ENCODE results near the gene GNB5.
A peak's percentile ranks its signal among the peaks of the same experiment; 100 is the strongest.

GNB5 gene

GRCh38 chr15:52143873-52144272 is 47.3 kb downstream of the GNB5 start:
- no peak for DNase-seq (ENCODE audit: low read depth)

DNA sequence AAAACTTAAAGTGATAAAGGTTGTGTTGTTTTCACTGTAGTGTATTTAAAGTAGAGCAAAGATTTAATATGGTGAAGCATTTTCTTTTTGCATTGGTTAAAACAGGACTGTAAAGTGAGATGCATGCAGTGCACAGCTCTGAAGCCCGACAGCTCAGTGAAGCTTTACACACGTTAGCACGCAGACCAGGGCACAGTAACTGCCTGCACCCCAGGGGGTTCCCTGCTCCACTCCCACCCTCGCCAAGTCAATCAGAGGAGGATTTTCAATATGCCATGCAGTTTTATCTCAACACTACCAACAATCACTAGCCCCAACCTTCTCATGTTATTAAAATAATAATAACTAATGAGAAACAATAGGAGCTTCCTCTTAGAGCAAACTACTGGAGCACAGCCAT is 50.5 kb downstream of the GNB5 start:
- DNase-seq (ENCODE audit: low read depth) = no peak

- peak; percentile 44 for DNase-seq (ENCODE audit: low read depth)
Observed at GRCh38 chr15:52139599-52140462, 51.4 kb downstream of the GNB5 start.

DNA sequence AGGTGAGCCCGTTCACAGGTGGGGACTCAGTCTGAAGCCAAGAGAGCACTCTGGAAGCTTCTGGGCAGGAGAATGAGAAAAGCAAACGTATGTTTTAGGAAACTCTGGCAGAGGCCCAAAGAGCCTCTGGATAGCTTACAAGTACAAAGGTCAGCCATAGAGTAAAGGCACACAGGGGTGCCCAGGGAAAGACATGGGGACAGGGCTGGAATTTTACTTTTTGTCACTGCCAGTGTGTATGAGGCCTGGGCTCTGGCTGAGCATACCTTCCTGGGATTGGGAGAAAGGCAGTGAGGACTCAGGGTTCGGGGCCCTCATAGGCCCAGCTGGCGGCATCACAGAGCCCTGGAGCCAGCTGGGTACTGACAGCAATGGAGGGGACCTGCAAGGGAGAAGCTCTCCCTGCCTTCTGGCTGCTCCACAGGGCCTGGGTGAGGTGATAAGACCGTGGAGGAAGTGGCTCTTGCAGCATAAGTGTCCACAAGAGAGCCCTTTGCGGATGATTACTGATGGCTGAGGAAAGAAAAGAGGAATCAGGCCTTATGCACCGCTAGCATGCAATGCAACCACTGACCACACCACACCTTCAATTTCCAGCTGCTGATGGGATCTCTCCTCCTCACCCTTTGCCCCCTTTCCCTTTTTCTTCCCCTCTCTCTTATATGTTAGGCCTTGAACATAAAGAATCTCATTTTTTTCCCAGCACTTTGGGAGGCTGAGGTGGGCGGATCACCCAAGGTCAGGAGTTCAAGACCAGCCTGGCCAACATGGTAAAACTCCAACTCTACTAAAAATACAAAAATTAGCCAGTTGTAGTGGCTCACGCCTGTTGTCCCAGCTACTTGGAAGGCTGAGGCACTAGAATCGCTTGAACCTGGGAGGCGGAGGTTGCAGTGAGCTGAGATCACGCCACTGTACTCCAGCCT is 53.5 kb downstream of the GNB5 start:
- DNase-seq (ENCODE audit: low read depth) = no peak

GRCh38 chr15:52136442-52136980 is 54.7 kb downstream of the GNB5 start:
- DNase-seq (ENCODE audit: low read depth) = no peak

DNA sequence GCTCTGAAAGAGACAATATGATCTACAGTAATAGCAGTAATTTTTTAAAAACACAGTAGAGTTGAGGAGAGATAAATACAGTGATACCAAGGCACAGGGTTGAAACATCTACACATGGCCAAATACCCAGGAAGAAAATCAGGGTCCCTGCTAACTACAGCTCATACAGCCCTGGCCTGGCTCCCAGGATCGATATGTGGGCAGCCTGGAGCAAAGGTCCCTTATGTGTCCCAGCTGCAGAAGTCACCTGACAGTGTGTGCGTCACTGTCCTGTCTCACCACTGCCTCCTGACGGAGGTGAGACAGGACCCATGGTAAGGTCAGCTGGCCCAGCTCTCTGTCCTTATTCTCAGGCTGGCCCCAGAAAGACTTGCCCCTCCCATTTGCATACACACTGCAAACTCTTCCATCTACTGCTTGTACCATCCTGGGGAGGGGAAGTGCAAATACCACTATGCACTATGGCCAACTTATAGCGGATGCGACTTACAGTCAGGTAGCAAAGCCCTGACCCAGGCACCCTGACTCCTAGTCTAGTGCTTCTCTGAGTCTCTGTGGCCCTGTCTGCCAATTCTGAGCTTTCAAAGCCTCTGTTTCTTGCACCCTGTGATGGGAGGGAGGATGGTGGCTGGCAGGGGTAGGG is 56.6 kb downstream of the GNB5 start:
- no peak for DNase-seq (ENCODE audit: low read depth)

- no peak for DNase-seq (ENCODE audit: low read depth)
Observed at GRCh38 chr15:52133510-52134220, 57.5 kb downstream of the GNB5 start.

GRCh38 chr15:52132066-52132465 is 59.1 kb downstream of the GNB5 start:
- DNase-seq (ENCODE audit: low read depth) = no peak

GRCh38 chr15:52128568-52128967 is 62.6 kb downstream of the GNB5 start:
- DNase-seq (ENCODE audit: low read depth) = no peak

- DNase-seq (ENCODE audit: low read depth) = no peak
Observed at GRCh38 chr15:52124270-52124880, 66.8 kb downstream of the GNB5 start.

DNA sequence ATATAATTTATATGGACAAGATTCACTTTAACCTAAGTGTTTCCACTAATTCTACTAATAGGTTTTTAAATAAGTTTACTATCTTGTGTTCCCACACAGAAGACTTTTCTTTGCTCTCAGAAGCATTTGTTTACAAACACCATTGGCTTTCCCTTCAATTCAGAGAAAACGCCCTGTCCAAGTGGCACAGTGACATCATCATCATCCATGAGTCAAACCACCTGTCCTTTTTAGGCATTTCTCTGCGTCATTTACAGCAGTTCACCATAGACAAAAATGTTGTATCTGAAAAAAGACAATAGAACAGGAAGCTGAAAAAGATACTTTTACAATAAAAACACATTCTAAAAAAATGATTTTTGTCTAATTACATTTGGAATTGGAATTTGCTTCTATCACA is 69.3 kb downstream of the GNB5 start:
- DNase-seq (ENCODE audit: low read depth) = no peak

- no peak for DNase-seq (ENCODE audit: low read depth)
Observed at GRCh38 chr15:52121006-52121405, 70.2 kb downstream of the GNB5 start.

GRCh38 chr15:52120488-52120887 is 70.7 kb downstream of the GNB5 start:
- DNase-seq (ENCODE audit: low read depth) = no peak

GRCh38 chr15:52118969-52119749 is 72.0 kb downstream of the GNB5 start:
- DNase-seq (ENCODE audit: low read depth) = no peak

DNA sequence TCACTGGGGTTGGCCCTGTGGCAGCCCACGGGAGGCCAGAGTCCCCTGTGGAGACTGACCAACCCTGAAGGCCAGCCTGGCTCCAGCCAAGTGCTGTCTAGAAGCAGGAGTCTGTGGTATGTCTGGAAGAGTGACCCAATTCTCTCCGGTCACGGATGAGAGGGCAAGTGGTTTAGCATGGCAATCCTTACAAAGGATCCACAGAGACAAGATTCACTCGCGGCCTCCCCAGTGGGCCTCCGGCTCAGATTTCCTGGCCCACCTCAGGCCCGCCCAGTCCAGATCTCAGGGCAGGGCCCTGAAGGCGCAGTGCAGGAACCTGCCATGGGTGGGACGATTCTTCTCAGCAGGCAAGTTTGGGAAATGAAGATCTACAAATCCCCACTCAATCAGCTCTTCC is 73.6 kb downstream of the GNB5 start:
- no peak for DNase-seq (ENCODE audit: low read depth)

DNA sequence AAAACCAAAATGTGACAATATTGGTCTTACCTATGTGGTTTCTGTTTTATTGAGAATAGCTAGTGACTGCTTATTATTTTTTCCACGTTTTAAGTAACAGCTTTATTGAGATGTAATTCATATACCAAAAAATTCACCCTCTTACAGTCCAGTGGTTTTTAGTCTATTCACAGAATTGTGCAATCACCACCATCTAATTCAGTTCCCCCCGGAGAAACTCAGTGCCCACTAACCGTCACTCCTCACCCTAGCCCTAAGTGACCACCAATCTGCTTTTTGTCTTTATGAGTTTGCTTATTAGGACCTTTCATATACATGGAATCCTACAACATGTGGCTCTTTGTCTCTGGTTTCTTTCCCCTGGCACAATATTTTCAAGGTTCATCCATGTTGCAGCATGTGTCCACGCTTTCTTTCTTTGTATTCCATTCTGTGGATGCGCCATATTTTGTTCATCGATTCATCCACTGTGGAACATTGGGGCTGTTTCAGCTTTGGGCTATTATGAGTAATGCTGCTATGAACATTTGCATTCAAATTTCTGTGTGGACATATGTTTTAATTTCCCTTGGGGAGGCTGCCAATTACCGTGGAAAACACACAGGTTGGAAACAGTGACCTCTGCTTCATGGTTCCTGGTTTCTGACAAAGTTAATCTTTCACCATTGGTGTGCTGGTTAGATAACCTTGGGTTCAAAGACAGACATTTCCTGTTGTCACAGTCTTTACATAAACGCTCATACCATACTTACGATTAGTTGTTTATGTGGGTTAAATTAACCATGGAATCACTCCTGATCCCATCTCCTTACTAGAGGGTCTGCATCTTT is 75.4 kb downstream of the GNB5 start:
- no peak for DNase-seq (ENCODE audit: low read depth)

DNA sequence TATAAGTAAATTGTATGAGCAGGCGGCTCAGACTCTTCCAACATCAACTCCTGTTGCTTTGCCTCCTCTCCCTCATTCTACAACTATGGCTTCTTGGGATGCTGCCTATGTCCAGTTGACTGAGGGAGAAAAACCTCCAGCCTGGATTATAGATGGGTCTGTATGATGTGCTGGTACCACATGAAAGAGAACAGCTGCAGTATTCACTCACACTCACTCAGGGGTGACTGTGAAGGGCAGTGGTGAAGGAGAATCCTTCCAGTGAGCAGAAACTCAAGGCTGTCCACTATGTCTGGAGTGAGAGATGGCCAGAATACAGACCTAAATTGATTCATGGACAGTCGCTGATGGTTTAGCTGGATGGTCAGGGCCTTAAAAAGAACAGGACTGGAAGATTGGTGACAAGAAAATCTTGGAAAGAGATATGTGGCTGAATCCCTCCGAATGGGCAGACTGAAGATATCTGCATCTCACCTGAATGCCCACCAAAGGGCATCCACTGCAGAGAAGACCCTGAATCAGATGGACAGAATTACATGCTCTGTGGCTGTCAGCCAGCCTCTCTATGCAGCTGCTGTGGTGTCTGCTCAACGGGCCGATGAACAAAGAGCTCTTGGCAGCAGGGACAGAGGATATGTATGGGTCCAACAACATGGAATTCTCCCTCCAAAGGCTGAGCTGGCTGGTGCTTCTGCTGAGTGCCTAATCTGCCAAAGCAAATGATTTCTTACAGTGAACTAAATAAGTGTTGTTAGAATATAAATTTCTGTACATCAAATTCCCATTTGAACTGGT is 76.7 kb downstream of the GNB5 start:
- DNase-seq (ENCODE audit: low read depth) = no peak

DNA sequence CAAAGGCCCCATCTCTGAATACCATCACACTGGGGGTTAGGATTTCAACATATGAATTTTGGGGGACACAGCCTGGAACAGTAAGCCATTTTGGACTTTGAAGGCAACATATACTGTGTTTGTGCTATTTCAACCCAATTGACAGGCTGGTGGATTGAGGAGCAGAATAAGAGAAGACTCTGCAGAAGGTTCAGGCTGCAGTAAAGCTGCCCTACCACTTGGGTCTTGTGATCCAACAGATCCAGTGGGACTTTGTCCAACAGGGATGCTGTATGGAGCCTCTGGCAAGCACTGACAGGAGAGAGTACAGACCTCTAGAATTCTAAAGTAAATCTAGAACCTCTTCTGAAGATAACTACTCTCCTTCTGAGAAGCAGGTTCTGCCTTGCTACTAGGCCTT is 77.5 kb downstream of the GNB5 start:
- no peak for DNase-seq (ENCODE audit: low read depth)

DNA sequence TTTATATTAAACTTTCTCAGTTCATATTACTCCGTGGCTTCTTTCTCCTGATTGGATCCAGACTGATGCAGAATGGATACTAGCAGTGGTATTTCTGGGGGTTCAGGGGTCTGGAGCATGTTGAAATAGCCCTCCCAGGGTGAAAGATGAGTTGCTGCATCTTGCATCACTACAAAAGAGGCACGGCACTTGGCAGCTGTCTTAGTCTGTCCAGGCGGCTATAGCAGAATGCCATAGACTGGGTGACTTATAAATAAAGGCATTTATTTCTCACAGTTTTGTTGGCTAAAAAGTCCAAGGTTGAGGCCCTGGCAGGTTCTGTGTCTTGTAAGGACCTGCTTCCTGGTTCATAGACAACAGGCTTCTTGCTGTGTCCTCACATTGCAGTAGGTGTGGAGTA is 78.0 kb downstream of the GNB5 start:
- DNase-seq (ENCODE audit: low read depth) = no peak

All from T follicular helper cell (primary cell).